AG08395 (cell line): ENCODE measurements around the gene LRRC8B.
"Not testable (repeated sequence)": the region's sequence is repeated elsewhere in the genome, so short reads cannot be mapped to it uniquely, and the experiment has no call there.

Experiments
- DNase-seq: peaks from one replicate; pipeline ENCODE4 v3.0.0; 2012; ENCODE audit warnings: mixed read lengths, low spot score

The LRRC8B gene

GRCh38 chr1:89608319-89608983 is 83.8 kb downstream of the LRRC8B start:
- no peak for DNase-seq

- no peak for DNase-seq
Measured at GRCh38 chr1:89608984-89609725, 84.5 kb downstream of the LRRC8B start.

- DNase-seq, result no peak
Measured at GRCh38 chr1:89609781-89610456, 85.3 kb downstream of the LRRC8B start.

GRCh38 chr1:89610457-89611011 is 85.9 kb downstream of the LRRC8B start:
- no peak for DNase-seq

GRCh38 chr1:89611721-89612120 is 87.1 kb downstream of the LRRC8B start:
- no peak for DNase-seq

GRCh38 chr1:89613928-89614327 is 89.3 kb downstream of the LRRC8B start:
- no peak for DNase-seq

GRCh38 chr1:89615676-89616598 is 91.3 kb downstream of the LRRC8B start:
- DNase-seq, result no peak

- DNase-seq, result no peak
Measured at GRCh38 chr1:89616844-89617627, 92.4 kb downstream of the LRRC8B start.

- no peak for DNase-seq
Measured at GRCh38 chr1:89620664-89621063, 96.0 kb downstream of the LRRC8B start.

- peak; percentile 33 for DNase-seq
Measured at GRCh38 chr1:89622895-89623294, 98.3 kb downstream of the LRRC8B start.

- no peak for DNase-seq
Measured at GRCh38 chr1:89624314-89624713, 99.7 kb downstream of the LRRC8B start.

- DNase-seq, result no peak
Measured at GRCh38 chr1:89624715-89625323, 100.2 kb downstream of the LRRC8B start.

GRCh38 chr1:89627596-89627962 is 103.0 kb downstream of the LRRC8B start:
- DNase-seq, result no peak

GRCh38 chr1:89629146-89629545 is 104.5 kb downstream of the LRRC8B start:
- no peak for DNase-seq

- not testable (repeated sequence) for DNase-seq
Measured at GRCh38 chr1:89629600-89629999, 105.0 kb downstream of the LRRC8B start.

- no peak for DNase-seq
Measured at GRCh38 chr1:89630048-89630447, 105.4 kb downstream of the LRRC8B start.

- no peak for DNase-seq
Measured at GRCh38 chr1:89631816-89632656, 107.4 kb downstream of the LRRC8B start.

- DNase-seq, result peak; percentile 85
Measured at GRCh38 chr1:89632657-89633247, 108.1 kb downstream of the LRRC8B start, which contains the start of gene LRRC8C. Gene LRRC8C (plus strand): TSS chr1:89633120. CDS start chr1:89686474, 53,354 bp downstream.

- DNase-seq, result peak; percentile 41
Measured at GRCh38 chr1:89633248-89633799, 108.7 kb downstream of the LRRC8B start.
